GM21576 (cell line): ENCODE measurements around the gene BRINP1.

Source experiments
- ATAC-seq: cut with Tn5 transposase; IDR thresholded peaks from one replicate; pipeline ENCODE4 v1.9.1; 2021; ENCODE audit warnings: mild to moderate bottlenecking, moderate library complexity; ENCODE audit not compliant: unreplicated experiment

BRINP1 gene

GRCh38 chr9:119343059-119343990 is 25.9 kb downstream of the BRINP1 start:
- no peak for ATAC-seq

DNA sequence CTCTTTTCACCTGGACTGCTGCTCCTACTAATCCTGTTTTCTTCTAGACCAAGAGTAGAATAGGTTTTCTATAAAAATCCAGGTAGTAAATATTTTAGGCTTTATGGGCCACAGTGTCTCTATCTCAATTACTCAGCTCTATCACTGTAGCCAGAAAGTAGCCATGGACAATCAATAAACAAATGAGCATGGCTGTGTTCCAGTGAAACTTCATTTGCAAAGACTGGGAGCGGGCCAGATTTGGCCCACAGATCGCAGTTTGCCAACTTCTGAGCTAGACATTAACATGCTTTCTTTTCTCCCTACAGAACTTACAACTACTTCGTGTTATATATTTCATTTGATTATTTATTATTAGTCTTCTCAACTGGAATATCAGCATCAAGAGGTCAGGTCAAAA is 30.2 kb downstream of the BRINP1 start:
- no peak for ATAC-seq

GRCh38 chr9:119337573-119337972 is 31.7 kb downstream of the BRINP1 start:
- no peak for ATAC-seq

DNA sequence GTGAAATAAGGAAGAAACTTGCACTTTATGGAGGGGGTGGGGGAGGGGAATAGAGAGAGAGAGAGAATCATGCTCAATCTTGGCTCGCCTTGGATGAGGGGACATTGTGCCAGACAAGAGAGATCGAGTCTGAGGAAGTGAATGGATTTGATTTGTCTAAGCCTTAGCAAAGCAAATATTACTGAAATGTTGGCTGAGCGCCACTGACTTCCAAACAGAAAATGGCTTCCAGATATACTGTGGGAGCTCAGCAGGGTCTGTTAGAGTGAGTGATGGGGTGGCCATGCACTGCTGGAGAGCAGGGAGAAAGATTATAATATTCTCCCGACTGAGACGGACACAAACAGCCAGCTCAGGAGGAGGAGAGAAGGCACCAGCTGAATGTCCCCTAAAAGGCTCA is 34.5 kb downstream of the BRINP1 start:
- no peak for ATAC-seq

DNA sequence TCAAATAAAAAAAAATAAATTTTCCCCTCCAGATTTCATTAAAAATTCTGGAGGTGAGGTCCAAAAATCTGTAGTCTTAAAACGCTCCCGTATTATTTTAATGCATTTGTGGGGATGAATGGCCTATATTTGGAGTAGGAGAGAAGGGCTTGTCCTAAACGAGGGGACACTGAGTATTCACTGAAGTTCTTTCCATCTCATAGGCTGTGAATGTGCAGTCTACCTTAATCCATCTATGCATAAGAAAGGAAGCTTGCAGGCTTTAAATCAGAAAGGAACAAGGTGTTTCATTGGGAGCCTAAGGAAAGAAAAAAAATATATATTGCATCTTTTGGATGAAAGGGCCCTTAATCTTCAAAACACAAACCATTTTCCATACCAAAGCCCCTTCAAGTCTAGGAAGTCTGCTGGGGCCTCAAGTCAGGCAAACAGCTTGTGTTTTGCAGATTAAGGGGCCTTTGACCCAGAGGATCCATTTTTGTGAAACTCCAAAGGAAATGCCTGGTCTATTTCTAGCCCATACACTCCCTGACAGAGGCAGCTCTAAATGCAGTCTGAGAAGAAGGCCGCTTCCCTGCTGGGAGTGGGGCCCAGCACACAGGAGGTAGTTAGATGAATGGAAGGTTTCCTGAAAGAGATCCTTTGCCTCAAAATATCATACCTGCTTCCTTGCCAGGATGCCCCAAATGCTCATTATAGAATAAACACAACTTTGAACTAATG is 35.6 kb downstream of the BRINP1 start:
- ATAC-seq = no peak

DNA sequence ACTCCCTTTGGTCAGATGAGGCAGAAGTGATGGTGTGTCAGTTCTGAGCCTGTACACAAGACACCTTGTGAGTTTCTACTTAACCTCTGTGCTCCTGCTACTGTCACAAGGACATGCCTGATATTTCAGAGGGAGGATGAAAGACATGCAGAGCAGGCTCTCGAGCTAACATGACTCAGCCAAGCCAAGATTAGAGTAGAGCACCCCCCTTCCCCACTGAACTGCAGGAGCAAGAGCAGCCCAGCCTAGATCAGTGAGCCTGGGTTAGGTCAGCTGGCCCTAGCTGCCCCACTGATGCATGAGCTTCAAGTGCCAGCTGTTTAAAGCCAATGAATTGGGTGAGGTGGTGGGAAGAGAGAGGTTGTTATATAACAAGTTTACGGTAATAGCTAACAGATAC is 36.7 kb downstream of the BRINP1 start:
- ATAC-seq = no peak

DNA sequence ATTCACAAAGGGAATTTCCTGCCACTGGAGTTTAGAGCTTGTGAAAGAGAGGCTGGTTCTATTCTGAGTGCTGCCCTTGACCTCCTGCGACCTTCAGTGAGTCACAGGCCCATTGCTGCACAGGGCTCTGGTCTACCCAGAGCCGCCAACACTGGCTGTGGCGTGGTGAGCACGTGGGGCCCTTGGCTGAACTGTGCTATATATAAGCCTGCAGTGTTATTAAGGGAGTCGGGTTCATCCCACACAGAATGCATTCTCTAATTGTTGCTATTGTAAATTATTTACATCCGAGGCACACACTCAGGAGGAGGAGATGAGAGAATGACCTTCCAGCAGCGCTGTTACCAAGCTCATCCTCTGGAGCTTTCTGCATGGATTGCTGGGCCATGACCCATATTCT is 47.1 kb downstream of the BRINP1 start:
- ATAC-seq = no peak

GRCh38 chr9:119318371-119318770 is 50.9 kb downstream of the BRINP1 start:
- ATAC-seq = no peak

GRCh38 chr9:119313846-119314245 is 55.4 kb downstream of the BRINP1 start:
- ATAC-seq = no peak

DNA sequence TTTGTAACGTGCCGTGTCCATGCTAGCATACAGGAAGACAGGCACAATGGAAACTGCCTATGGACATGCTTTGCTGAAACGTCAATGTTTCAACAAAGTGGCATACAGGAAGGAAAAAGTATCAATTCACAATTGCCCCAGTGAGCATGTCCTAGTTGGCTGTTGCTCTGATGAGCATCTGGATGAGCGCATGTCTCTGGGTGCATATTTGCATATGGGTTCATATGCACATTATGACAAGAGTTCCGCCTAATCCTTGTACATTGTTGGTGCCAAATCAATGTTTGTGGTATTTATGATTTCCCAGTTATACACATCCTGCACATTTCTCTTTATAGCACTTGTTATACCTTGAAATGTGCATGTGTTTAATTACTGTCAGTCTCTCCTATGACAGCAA is 58.5 kb downstream of the BRINP1 start:
- ATAC-seq = no peak

GRCh38 chr9:119307471-119307870 is 61.8 kb downstream of the BRINP1 start:
- no peak for ATAC-seq

- ATAC-seq = no peak
Observed at GRCh38 chr9:119304555-119304954, 64.7 kb downstream of the BRINP1 start.

DNA sequence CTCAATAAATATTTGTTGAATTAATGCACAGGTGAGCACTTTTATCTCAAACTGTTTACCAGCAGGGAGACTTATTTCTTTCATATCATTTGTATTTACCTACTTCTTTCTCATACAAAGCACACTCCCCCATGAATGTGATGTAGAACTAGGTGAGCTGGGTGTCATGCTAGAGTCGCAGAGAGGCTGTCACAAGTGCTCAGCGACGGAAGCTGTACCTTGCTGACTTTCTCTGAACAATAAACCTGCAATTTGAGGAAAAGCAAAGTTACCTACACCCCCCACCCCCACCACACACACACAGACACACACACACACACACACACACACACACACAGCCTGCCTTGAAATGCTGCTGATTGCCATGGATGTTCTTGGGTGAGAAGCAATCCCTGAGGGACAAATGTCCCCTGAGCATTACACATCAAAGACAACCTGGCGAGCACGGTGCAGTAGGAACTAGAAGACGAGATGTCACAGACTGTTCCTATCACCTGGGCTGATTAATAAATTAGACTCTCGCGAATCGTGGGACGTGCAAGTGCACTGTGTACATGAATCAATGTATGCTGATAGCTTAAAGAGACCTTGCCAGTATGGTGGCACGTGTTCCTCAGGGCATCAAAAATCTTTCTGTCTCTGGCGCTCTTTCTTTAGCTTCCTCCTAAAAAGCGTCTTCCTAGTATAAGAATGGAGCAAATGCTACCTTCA is 66.1 kb downstream of the BRINP1 start:
- no peak for ATAC-seq

DNA sequence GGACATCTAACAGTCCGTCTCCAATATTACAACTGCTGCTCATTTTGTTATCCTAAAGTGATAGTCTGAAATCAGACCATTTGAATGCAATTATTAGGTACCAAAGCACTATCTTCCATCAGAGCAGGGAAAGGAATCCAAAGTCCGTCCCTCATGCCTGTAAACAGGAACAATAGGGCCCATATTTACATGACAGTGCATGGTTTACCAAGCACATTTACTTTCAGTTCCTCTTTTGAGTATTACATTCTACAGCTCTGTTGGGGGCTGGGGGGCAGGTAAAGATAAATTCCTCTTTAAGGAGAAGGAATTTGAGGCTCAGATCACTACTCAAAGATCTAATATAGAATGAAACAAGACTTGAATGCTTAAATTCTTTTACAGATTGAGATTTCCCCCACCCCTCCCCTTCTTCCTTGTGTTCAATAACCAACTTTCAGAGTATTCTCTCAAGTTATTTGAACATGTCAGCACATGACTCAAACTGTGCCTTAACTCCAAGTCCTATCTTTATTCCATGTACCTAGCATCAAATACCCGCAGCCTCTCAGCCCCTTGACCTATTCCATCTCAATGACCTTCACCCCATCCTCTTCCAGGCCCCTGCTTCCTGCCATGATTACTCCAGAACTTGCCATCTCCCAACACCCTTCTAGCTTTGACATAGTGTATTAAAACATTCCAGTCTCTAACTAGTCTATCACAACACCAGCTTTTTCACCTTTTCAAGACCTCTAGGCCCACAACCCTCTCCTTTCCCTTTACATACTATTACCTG is 71.0 kb downstream of the BRINP1 start:
- ATAC-seq = peak; percentile 93

GRCh38 chr9:119291554-119291953 is 77.7 kb downstream of the BRINP1 start:
- ATAC-seq = no peak

- ATAC-seq = peak; percentile 70
Observed at GRCh38 chr9:119289740-119290433, 79.3 kb downstream of the BRINP1 start.

DNA sequence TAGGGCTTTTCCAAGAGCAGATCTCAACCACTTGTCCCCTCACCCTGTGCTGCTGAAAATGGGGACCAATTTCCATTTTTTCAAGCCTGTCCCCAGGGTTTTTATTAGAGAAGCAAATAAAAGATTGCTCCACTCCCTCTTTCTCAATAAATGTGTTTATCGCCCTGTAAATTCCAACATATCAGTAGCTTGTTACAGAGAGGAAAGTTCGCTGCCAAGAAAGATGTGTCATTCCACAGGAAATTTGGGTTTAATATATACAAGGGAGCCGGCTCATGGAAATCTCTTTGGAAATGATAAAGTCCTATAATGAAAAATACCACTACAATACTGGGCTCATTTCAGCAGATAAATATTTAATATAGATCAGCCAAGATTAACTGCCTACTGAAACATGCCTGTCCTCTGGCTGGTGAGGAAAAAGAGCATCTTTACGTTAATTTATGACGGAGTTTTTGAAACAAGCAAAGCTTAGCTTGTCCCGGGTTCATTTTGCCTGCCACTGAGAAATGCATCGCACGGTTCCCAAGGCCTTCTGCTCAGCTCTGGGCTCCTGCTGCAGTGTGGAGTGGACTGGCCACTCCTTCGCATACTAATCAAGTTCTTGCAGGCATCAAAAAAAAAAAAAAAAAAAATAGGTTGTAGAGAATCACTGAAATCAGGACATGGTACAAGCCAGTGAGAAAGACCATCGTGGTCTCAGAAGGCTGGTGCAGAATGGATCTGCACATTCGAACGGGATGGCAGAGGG is 84.5 kb downstream of the BRINP1 start:
- no peak for ATAC-seq

- ATAC-seq = no peak
Observed at GRCh38 chr9:119284118-119284517, 85.1 kb downstream of the BRINP1 start.

- ATAC-seq = no peak
Observed at GRCh38 chr9:119283078-119283794, 86.0 kb downstream of the BRINP1 start.
